Osteoblast (primary cell): ENCODE results near the gene SOX4. TPM values are rescaled to one million over a fixed set of nuclear protein-coding genes. Genes with fewer than 3 reads are reported as not detected.

Experiments used
- DNase-seq: peaks from one replicate; pipeline ENCODE4 v3.0.0; 2011; ENCODE audit warnings: low spot score, mixed read lengths; ENCODE audit not compliant: insufficient read length; ENCODE audit errors: missing footprints
- H2AFZ ChIP-seq: 2 replicates; pipeline ENCODE4 v1.6.0; 2011; ENCODE audit warnings: mild to moderate bottlenecking, low read length
- H3K27ac ChIP-seq: 2 replicates; pipeline ENCODE4 v1.5.1; 2011; ENCODE audit warnings: mild to moderate bottlenecking, low read depth, low read length, moderate library complexity
- H3K27me3 ChIP-seq: 2 replicates; pipeline ENCODE4 v1.6.0; 2012; ENCODE audit warnings: mild to moderate bottlenecking, control low read depth, inconsistent platforms, low read length, moderate library complexity; ENCODE audit not compliant: insufficient read depth
- H3K36me3 ChIP-seq: 2 replicates; pipeline ENCODE4 v1.5.1; 2011; ENCODE audit warnings: mild to moderate bottlenecking, low read length, control low read depth, moderate library complexity; ENCODE audit not compliant: insufficient read depth
- H3K4me1 ChIP-seq: 2 replicates; pipeline ENCODE4 v1.5.1; 2011; ENCODE audit warnings: mild to moderate bottlenecking, low read length, control low read depth, moderate library complexity; ENCODE audit not compliant: insufficient read depth
- H3K4me2 ChIP-seq: 2 replicates; pipeline ENCODE4 v1.6.0; 2011; ENCODE audit warnings: mild to moderate bottlenecking, low read length; ENCODE audit not compliant: insufficient read depth
- H3K4me3 ChIP-seq: fragments of 200-600 bp; sonication (generic); 3 replicates; pipeline ENCODE4 v1.5.1; 2012; ENCODE audit warnings: mild to moderate bottlenecking, low read length, inconsistent platforms; ENCODE audit not compliant: insufficient read depth
- H3K79me2 ChIP-seq: 2 replicates; pipeline ENCODE4 v1.6.0; 2012; ENCODE audit warnings: mild to moderate bottlenecking, low read length, control low read depth, inconsistent platforms; ENCODE audit not compliant: insufficient read depth
- H3K9me3 ChIP-seq: 2 replicates; pipeline ENCODE4 v1.5.1; 2011; ENCODE audit warnings: low read depth, low read length, control low read depth
- H4K20me1 ChIP-seq: 2 replicates; pipeline ENCODE4 v1.6.0; 2012; ENCODE audit warnings: mild to moderate bottlenecking, low read length, control low read depth; ENCODE audit not compliant: insufficient read depth
- total RNA-seq: library from RNA; depleted of rRNA; stranded (reverse); fragments of >200 nt; gene quantifications from 2 replicates; pipeline ENCODE4 v1.2.3, GENCODE V29; 2012
- TF ChIP-seq, protein P1 (sequence below): IDR thresholded peaks from 2 replicates; pipeline ENCODE4 v1.5.1; 2011; ENCODE audit warnings: mild to moderate bottlenecking, low read depth, low read length, moderate library complexity; ENCODE audit errors: extremely low read depth

SOX4 gene
- total RNA-seq, 1 donor, result 81.1 TPM

DNA sequence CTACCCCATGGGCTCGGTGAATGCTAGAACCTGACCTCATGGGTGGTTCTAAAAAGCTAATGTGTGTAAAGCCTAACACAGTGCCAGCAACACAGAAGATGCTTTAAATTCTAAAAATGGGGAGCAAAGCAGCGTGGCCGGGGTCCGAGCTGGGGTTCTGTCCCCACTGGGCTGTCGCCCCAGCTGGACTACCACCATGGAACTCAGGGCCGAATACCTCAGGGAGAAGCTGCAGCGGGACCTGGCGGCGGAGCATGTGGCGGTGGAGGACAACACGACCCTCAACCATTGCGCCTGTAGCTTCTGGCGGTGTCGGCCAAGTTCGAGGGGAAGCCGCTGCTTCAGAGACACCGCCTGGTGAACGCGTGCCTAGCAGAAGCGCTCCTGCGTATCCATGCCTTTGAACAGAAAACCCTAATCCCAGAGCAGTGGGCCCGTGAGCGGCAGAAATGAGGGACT lies 8.4 kb downstream of the SOX4 start:
- Histone ChIP-seq H3K9me3 (no peaks in the 10 kb centered on the region), H3K79me2 (peaks cover 19% of the 10 kb centered on the region), H3K27me3 (no peaks in the 10 kb centered on the region), H3K4me2 (no peak overlapping the region), H4K20me1 (peaks cover 8% of the 10 kb centered on the region), H3K4me3 (no peak overlapping the region), H2AFZ (no peak overlapping the region), H3K27ac (no peak overlapping the region), H3K36me3 (no peaks in the 10 kb centered on the region), H3K4me1 (peaks cover 9% of the 10 kb centered on the region)
- no peak for DNase-seq
- TF ChIP-seq, protein P1, sequence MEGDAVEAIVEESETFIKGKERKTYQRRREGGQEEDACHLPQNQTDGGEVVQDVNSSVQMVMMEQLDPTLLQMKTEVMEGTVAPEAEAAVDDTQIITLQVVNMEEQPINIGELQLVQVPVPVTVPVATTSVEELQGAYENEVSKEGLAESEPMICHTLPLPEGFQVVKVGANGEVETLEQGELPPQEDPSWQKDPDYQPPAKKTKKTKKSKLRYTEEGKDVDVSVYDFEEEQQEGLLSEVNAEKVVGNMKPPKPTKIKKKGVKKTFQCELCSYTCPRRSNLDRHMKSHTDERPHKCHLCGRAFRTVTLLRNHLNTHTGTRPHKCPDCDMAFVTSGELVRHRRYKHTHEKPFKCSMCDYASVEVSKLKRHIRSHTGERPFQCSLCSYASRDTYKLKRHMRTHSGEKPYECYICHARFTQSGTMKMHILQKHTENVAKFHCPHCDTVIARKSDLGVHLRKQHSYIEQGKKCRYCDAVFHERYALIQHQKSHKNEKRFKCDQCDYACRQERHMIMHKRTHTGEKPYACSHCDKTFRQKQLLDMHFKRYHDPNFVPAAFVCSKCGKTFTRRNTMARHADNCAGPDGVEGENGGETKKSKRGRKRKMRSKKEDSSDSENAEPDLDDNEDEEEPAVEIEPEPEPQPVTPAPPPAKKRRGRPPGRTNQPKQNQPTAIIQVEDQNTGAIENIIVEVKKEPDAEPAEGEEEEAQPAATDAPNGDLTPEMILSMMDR, result no peak

DNA sequence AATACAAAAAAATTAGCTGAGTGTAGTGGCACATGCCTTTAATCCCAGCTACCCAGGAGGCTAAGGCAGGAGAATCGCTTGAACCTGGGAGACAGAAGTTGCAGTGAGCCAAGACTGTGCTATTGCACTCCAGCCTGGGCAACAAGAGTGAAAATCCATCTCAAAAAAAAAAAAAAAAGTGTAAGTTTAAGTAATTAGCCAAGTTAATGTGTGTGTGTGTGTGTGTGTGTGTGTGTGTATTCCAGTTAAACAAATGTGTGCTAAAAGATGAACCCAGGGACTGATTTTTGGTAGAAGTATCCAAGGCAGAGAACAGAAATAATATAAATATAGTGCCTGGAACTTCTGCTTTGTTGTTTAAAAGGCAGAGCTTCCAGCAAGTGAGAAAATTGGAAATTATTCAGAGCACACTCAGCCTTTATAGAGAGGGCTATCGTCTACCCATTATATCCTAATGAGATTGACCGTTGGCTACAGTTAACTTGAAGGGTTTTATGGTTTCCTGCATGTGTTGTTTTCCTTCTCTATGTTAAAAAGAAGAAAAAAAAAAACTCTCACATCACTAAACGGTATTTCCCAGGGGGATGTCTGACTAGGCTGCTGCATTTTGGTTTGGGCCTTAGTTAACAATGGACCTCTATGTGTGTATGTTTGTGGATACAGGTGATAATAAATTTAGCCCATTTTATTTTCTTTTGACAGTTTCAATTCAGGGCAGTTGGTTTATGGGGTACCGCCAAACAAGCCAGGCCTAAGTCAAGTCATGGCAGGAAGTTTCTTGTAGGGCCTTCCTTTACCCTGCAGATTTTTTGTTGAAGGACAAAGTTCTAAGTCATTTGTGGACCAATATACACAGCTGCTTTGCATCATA lies 9.8 kb downstream of the SOX4 start:
- Histone ChIP-seq H4K20me1 (peaks cover 8% of the 10 kb centered on the region), H3K36me3 (no peaks in the 10 kb centered on the region), H3K4me1 (peaks cover 9% of the 10 kb centered on the region), H3K27ac (no peak overlapping the region), H3K79me2 (peaks cover 7% of the 10 kb centered on the region), H2AFZ (no peak overlapping the region), H3K4me2 (no peak overlapping the region), H3K4me3 (no peak overlapping the region), H3K27me3 (no peaks in the 10 kb centered on the region), H3K9me3 (no peaks in the 10 kb centered on the region)
- no peak for DNase-seq
- TF ChIP-seq, protein P1, result no peak

DNA sequence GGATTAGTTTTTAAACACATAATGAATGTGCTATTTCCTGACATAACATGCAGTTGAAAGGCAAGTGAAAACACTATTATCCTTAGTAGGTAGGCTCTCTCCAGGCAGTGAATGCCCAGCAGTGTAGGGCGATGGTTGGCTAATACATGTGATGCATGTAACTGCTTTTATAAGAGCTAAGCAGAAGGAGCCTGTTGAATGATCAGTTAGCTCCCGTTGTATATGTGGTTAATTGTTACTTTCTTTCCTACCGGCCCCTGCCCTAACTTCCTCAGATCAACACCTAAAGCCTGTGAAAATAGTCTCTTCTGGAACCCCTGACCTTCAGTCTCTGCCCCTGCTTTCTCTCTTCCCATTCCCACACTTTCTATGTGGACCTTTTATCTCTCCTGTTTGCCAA lies 10.5 kb downstream of the SOX4 start:
- H3K27ac ChIP-seq, result no peak overlapping the region
- no peak overlapping the region for H3K4me3 ChIP-seq
- H4K20me1 ChIP-seq, result peaks cover 2% of the 10 kb centered on the region
- no peaks in the 10 kb centered on the region for H3K36me3 ChIP-seq
- no peaks in the 10 kb centered on the region for H3K27me3 ChIP-seq
- H3K4me1 ChIP-seq, result peaks cover 2% of the 10 kb centered on the region
- no peak overlapping the region for H2AFZ ChIP-seq
- no peak overlapping the region for H3K4me2 ChIP-seq
- no peaks in the 10 kb centered on the region for H3K79me2 ChIP-seq
- TF ChIP-seq, protein P1, result no peak
- no peak for DNase-seq
- no peaks in the 10 kb centered on the region for H3K9me3 ChIP-seq

DNA sequence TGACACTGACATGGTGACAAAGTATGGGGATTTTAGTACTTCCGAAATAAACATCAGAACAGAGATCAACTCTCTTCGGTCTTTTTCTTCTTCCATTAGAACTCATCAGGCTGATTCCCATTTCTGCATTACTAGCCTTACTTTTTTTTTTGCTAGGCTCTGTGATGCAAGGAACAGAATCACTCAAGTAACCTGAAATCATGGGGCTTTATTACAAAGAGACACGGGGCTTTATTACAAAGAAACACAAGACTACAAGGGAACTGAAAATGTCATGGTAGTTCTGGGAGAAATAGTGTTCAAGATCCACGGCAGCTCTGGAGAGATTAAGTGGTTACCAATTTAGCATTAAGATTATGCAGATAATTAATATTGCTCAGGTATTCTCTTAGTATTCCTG lies 11.6 kb downstream of the SOX4 start:
- H3K27ac ChIP-seq, result no peak overlapping the region
- H3K4me2 ChIP-seq, result no peak overlapping the region
- TF ChIP-seq, protein P1, result no peak
- no peaks in the 10 kb centered on the region for H3K27me3 ChIP-seq
- no peaks in the 10 kb centered on the region for H3K4me1 ChIP-seq
- H4K20me1 ChIP-seq, result no peaks in the 10 kb centered on the region
- H3K4me3 ChIP-seq, result no peak overlapping the region
- no peak for DNase-seq
- no peaks in the 10 kb centered on the region for H3K9me3 ChIP-seq
- H3K79me2 ChIP-seq, result no peaks in the 10 kb centered on the region
- H2AFZ ChIP-seq, result no peak overlapping the region
- no peaks in the 10 kb centered on the region for H3K36me3 ChIP-seq
